HG02943 (cell line): ENCODE data around the gene ELP5.

Experiments
- ATAC-seq: cut with Tn5 transposase; IDR thresholded peaks from one replicate; pipeline ENCODE4 v1.9.1; 2021; ENCODE audit warnings: mild to moderate bottlenecking, low read depth, moderate library complexity; ENCODE audit not compliant: unreplicated experiment

Gene ELP5

GRCh38 chr17:7281074-7281952 is 29.3 kb downstream of the ELP5 start, which contains the start of gene SLC2A4:
Gene SLC2A4, plus strand, starts transcription at chr17:7281718. Its CDS starts 217 bp downstream, at chr17:7281935.
- no peak for ATAC-seq

- no peak for ATAC-seq
Measured at GRCh38 chr17:7281953-7282751, 30.1 kb downstream of the ELP5 start.

GRCh38 chr17:7282752-7283321 is 30.8 kb downstream of the ELP5 start:
- ATAC-seq, result no peak

GRCh38 chr17:7283471-7284216 is 31.6 kb downstream of the ELP5 start:
- ATAC-seq, result no peak

- ATAC-seq, result no peak
Measured at GRCh38 chr17:7284911-7285310, 32.9 kb downstream of the ELP5 start.

- no peak for ATAC-seq
Measured at GRCh38 chr17:7285679-7286078, 33.7 kb downstream of the ELP5 start.

GRCh38 chr17:7289256-7290032 is 37.4 kb downstream of the ELP5 start:
- no peak for ATAC-seq

GRCh38 chr17:7290166-7290565 is 38.2 kb downstream of the ELP5 start:
- no peak for ATAC-seq

GRCh38 chr17:7290685-7291084 is 38.7 kb downstream of the ELP5 start:
- ATAC-seq, result no peak

GRCh38 chr17:7292194-7292593 is 40.2 kb downstream of the ELP5 start:
- ATAC-seq, result no peak

- ATAC-seq, result no peak
Measured at GRCh38 chr17:7292729-7293128, 40.7 kb downstream of the ELP5 start.

GRCh38 chr17:7293159-7293558 is 41.1 kb downstream of the ELP5 start:
- no peak for ATAC-seq

GRCh38 chr17:7293816-7294613 is 42.0 kb downstream of the ELP5 start:
- no peak for ATAC-seq

GRCh38 chr17:7294614-7295153 is 42.7 kb downstream of the ELP5 start, which contains the start of gene YBX2:
Gene YBX2, minus strand, starts transcription at chr17:7294639. Its CDS starts 139 bp downstream, at chr17:7294500.
- ATAC-seq, result no peak

- no peak for ATAC-seq
Measured at GRCh38 chr17:7295230-7296180, 43.5 kb downstream of the ELP5 start.

GRCh38 chr17:7296189-7296861 is 44.3 kb downstream of the ELP5 start:
- no peak for ATAC-seq

GRCh38 chr17:7304179-7304578 is 52.2 kb downstream of the ELP5 start:
- ATAC-seq, result no peak
